Right ventricle myocardium inferior (tissue), 1 donor: ENCODE results near the gene C12orf76. TPM values are rescaled to one million over a fixed set of nuclear protein-coding genes. Genes with fewer than 3 reads are reported as not detected.
"Not testable (repeated sequence)": the region's sequence is repeated elsewhere in the genome, so short reads cannot be mapped to it uniquely, and the experiment has no call there.

ENCODE experiments used
- ATAC-seq: fragments of 200-7000 bp; cut with Tn5 transposase; one replicate; pipeline ENCODE4 v1.9.1; 2020; ENCODE audit warnings: mild to moderate bottlenecking, moderate library complexity
- DNase-seq: peaks from one replicate; pipeline ENCODE4 v3.0.0; 2021; ENCODE audit errors: missing footprints
- intact Hi-C: fragments of 100-400 bp; cut with DNase I; formaldehyde crosslinking; loops from one replicate; pipeline ENCODE4 v1.11.0; 2022
- total RNA-seq: library from RNA; stranded (reverse); fragmentation: NEBNext Ultra II Directional; extraction: Animal tissue kit (Norgen Biotek cat#: 25700); gene quantifications from one replicate; pipeline ENCODE4 v1.2.1, GENCODE V29; 2021
- donor health status: DM: no; HTN: yes; CAD: no; lungs with severe emphysema.

C12orf76 gene
- total RNA-seq, 1 donor from 2014 or later: 5.3 TPM

DNA sequence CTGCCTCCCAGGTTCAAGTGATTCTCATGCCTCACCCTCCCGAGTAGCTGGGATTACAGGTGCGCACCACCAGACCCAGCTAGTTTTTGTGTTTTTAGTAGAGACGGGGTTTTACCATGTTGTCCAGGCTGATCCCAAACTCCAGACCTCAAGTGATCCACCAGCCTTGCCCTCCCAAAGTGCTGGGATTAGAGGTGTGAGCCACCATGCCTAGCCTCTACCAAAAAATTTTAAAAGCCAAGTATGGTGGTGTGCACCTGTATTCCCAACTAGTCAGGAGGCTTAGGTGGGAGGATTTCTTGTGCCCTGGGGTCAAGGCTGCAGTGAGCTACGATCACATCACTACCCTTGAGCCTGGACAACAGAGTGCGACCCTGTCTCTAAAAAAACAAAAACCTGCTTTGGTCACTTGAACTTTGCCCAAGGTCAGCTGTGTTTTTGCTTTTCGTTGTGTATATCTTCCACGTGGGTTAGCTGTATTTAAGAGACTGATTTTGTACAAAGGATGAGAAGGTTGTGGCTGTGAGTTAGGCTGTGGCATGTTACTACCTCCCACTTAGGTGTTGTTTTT is 12.7 kb downstream of the C12orf76 start:
- DNase-seq: no peak
- ATAC-seq: no peak
- intact Hi-C loops: no loop called here

DNA sequence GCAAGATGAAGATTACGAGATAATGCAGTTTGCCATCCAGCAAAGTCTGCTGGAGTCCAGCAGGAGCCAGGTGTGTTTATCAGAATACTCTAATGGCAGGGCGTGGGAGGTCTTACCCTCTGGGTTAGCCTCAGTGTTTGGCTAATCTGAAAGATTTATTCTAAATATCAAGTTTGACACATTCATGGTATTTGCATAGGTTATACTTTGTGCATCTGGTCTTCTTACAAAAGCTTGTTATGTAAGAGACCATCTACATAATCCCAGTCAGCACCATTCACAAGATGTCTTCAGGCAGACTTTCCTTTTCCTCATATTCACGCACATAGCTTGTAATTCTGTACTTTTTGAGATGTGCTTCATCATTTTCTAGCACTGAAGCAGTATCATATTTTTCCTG is 14.4 kb downstream of the C12orf76 start:
- ATAC-seq (no peak), DNase-seq (no peak)
- intact Hi-C loops: no loop called here

DNA sequence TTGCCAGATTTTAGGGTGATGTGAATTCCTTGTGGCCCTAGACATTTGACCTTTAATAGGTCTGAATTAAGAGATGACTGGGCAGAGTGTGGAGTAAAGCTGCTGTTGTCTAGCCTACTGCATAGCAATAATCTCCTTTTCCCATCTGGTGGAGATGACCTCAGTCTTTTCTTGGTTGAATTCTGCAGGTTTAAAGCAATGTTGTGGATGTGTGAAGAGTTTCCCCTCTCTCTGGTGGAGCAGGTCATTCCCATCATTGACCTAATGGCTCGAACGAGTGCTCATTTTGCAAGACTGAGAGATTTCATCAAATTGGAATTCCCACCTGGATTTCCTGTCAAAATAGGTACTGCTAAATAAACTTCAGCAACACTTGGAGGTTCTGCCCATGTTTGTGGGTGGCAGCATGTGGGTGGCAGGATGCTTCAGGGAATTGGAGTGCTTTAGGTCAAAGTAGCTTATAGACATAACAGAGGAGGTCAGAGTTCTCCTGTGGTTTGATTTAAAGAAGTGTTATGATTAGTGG is 19.0 kb downstream of the C12orf76 start:
- ATAC-seq (no peak), DNase-seq (no peak)
- intact Hi-C loops: no loop called here

DNA sequence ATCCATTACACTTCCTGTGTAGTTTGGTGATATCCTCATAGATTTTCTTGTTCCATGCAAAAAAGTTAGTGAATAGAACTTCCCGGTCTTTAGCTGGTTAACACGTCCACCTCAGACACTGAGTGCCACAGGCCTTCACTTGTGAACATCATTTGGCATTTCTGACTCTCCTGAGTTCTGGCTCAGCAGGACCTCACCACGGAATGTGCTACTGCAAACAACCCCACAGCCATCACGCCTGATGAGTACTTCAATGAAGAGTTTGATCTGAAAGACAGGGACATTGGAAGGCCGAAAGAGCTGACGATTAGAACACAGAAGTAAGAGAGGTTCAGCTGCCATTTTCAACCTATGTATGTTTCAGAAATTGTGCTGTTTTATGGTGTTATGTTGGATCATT is 20.0 kb downstream of the C12orf76 start:
- ATAC-seq (no peak), DNase-seq (no peak)
- intact Hi-C loops: no loop called here

DNA sequence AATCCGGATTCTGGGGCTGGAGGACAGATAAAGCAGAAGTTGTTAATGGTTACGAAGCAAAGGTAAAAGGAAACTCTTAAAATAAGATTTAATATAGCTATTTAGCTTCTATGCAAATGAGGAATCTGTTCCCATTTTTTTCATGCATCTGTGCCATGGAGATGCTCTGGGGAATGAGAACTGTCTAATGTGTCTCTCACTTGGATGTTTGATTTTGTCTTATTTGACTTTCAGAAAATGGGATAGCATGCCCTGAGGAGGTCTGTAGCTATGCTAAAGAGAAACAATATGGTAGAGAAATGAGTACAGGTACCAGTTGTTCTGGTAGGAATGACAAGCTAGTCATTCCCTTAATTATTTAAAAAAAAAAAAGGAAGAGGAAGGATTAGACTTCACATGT is 24.3 kb downstream of the C12orf76 start:
- DNase-seq: no peak
- intact Hi-C loops: no loop called here
- ATAC-seq: no peak

DNA sequence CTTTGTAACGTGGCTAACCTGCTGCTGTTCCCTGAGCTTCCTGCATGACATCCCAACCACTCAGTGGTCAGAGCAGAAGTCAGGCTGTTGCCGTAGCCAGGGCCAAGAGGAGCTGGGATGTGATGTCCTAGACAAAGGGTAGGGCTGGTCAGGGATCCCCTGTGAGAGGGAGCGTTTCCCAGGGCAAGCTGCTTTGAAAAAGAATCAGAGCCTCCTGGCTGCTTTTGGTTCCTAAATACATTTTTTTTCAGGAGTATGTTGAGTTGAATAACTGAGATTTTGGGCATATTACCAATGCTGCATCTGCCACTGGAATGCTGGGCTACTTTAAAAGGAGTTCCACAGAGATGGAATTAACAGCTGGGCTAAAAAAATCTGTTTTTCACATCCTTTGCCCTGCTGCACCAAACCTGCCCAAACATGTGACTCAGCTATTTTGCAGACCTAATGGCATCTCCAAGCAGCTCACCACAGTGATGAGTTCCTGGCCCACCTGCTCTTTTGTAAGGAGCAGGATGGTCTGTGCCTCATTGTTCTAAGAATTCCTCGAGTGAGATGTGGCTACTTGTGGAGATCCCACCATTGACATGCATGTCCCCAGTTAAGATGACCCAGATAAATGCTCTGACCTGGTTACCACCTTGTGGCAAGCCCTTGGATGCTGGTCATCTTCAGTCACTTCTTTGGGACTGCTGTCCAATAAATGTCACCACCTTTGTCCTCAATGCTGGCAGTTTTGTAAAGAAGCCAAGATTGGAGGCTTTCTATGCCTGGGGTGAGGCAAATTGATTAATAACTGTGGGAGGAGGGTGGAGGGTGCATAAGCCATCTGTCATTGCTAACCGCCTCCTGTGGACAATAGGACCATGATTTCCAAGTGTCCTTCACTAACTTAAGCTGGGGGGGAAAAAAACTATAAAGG is 25.0 kb downstream of the C12orf76 start:
- DNase-seq: no peak
- intact Hi-C loops: no loop called here
- no peak for ATAC-seq

DNA sequence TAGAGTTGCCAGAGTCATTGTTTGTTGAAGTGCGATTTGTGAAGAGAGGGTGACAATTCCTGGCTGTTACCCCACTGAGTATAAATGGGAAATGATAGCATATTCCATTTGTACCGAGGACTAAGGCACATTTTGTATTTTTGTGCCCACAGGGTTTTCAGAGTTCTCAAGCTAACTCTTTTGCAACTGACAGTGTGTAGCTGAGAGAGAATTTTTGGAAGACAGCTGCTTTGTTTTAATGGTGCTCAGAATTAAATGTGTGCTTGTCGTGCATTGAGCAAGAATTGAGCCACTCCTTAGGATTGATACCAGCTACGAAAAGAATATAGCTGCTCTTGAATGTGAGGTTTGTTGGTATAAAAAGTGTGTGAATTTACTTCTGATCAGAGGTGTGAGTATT is 27.4 kb downstream of the C12orf76 start:
- intact Hi-C loops: no loop called here
- DNase-seq: no peak
- ATAC-seq: no peak

DNA sequence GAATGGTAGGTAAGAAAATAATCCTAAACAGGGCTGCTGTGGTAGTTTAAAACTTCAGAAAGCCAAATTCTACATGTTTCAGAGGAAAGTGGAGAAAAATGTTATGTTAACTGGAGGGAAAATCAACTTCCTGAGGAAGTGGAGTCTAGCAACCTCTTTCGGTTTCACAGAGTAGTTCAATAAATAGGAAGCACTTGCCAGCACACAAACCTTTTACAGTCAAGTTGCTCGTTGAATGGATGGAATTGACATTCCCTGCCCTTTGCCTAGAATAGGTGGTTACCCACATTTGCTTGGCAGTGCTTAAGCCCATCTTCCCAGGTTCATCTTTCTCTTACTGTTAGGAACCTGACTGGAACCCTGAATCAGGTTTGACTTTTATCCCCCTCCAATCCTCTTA is 33.2 kb downstream of the C12orf76 start:
- DNase-seq (no peak), ATAC-seq (no peak)
- intact Hi-C loops: no loop called here

DNA sequence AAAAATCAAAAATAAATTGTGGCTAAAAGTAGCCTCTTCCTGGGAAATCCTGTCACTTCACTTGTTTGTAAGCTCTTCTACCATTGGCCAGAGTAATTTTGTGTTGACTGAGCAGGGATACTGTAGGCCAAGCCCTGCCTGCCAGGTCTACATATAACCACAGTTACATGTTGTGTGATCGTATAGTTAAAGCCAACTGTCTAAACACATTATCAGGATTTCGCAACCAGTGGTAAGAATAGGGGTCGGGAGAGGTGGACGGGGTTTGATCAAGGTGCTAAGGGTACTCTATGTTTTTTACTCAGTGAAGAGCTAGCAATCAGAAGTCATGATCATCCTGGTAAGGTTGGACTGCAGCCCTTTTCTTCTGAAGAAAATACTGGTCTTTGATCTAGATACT is 35.7 kb downstream of the C12orf76 start:
- DNase-seq: no peak
- no peak for ATAC-seq
- intact Hi-C loops: no loop called here

DNA sequence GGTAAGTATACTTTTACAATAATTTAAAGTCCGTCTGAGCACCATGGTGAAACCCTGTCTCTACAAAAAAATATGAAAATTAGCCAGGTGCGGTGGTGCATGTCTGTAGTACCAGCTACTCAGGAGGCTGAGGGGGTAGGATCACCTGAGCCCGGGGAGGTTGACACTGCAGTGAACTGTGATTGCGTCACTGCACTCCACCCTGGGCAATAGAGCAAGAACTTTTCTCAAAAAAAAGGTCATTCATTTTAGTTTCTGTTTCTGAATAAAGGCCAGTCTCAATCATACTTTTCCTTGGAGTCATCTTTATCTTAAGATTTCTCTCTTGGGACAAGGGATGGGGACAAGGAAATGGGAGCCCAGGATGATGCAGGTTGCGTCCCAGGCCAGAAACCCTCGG is 36.2 kb downstream of the C12orf76 start:
- ATAC-seq: no peak
- intact Hi-C loops: no loop called here
- no peak for DNase-seq

DNA sequence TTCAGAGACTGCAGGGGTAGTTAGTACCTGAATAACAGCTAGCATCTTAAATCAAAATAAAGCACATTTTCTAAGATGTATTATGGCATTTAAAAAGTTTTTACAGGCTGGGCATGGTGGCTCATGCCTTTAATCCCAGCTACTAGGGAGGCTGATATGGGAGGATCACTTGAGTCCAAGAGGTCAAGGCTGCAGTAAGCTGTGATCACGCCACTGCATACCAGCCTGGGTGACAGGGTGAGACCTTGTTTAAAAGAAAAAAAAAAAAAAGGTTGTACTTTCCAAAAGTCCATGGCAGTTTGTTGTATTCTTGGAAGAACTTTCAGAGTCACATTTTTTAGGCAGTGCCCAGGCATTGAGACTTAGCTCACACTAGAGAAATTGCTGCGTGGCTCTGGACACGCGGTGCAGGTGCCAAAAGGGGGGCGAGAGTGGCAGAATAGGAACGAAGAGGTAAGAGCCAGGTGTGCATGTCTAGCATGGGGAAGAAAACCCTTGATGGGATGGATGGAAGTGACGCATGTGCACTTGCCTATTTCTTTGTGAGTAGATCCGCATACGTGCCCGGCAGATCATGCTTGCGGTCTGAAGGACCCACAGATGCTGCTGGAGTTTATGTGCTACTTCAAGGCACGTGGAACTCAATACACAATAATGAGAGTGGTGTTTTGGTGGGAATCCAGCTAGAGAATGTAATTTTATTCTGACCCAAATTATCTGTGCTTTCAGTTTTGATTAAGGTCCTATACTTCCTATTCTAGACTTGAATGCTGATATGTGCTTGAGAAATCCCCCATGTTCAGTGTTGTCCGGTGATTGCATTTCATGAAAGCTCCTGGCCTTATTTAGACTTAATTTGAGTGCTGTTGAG is 37.2 kb downstream of the C12orf76 start:
- intact Hi-C loops: no loop called here
- ATAC-seq: no peak
- DNase-seq: no peak

DNA sequence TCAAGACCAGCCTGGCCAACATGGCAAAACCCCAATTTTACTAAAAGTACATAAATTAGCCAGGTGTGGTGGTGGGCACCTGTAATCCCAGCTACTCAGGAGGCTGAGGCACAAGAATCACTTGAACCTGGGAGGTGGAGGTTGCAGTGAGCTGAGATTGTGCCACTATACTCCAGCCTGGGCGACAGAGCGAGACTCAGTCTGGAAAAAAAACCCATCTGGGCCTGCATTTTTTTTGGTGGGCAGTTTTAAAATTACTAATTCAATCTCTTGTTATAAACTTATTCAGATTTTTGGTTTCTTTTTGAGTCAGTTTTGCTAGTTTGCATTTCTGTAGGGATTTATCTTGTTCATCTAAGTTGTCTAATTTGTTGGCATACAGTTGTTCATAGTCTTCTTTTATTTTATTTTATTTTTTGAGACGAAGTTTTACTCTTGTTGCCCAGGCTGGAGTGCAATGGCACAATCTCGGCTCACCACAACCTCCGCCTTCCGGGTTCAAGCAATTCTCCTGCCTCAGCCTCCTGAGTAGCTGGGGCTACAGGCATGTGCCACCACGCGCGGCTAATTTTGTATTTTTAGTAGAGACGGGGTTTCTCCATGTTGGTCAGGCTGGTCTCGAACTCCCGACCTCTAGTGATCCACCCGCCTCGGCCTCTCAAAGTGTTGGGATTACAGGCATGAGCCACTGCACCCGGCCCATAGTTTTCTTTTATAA is 39.5 kb downstream of the C12orf76 start:
- ATAC-seq, intact Hi-C loops, DNase-seq: not testable (repeated sequence)

DNA sequence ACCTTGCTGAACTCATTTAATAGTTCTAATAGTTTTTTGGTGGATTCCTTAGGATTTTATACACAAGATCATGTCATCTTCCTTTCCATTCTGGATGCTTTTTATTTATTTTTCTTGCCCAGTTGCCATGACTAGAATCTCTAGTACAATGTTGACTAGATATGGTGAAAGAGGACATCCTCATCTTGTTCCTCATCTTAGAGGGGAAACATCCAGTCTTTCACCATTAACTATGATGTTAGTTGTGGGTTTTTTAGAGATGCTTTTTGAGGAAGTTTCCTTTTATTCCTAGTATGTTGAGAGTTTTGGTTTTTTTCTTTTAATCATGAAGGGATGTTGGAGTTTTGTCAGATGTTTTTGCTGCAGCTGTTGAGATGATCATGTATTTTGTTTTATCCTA is 40.4 kb downstream of the C12orf76 start:
- ATAC-seq (no peak), DNase-seq (no peak)
- intact Hi-C loops: no loop called here

DNA sequence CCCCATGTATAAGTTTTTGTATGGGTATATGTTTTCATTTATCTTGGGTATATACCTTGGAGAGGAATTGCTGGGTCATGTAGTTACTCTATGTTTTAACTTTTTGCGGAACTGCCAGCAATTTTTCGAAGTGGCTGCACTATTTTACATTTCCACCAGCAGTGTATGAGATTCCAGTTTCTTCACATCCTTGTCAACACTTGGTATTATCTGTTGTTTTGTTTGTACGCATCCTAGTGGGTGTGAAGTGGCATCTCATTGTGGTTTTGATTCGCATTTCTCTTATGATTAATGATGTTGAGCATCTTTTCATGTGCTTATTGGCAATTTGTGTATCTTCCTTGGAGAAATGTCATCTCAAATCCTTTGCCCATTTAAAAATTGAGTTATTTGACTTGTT is 42.2 kb downstream of the C12orf76 start:
- intact Hi-C loops: no loop called here
- ATAC-seq: no peak
- no peak for DNase-seq

DNA sequence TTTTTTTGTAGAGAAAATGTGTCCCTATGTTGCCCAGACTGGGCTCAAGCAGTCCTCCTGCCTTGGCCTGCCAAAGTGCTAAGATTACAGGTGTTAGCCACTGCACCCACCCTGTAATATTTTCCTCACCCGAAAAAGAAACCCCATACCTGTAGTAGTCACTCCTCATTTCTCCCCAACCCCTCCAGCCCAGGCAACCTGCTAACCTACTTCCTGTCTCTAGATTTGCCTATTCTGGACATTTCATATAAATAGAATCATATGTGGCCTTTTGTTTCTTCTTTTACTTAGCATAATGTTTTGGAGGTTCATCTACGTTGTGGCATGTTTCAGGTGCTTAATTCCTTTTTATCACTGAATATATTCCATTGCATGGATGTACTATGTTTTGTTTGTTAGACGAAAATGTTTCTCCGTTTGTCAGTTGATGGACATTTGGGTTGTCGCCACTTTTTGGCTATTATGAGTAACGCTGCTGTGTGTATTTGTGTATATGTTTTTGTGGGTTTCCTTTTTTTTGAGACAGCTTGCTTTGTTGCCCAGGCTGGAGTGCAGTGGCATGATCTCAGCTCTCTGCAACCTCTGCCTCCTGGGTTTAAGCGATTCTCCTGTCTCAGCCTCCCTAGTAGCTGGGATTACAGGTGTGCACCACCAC is 42.9 kb downstream of the C12orf76 start:
- DNase-seq: no peak
- intact Hi-C loops: no loop called here
- no peak for ATAC-seq

DNA sequence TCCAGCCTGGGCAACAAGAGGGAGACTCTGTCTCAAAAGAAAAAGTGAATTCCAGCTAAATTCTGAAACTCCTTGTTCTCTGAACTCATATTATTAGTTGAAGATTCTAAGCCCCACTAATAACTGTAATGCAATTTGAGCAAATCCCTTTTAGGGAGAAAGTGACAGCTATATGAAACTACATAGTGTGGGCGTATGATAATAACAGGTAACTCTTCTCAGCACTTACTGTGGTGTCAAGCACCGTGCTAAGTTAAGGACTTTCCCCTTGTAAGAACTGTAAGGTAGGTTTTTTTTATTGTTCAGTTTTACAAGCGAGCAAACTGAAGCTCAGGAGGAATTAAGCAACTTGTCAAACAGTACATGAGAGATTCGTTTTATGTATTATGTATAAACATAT is 43.7 kb downstream of the C12orf76 start:
- DNase-seq: no peak
- ATAC-seq: no peak
- intact Hi-C loops: no loop called here

DNA sequence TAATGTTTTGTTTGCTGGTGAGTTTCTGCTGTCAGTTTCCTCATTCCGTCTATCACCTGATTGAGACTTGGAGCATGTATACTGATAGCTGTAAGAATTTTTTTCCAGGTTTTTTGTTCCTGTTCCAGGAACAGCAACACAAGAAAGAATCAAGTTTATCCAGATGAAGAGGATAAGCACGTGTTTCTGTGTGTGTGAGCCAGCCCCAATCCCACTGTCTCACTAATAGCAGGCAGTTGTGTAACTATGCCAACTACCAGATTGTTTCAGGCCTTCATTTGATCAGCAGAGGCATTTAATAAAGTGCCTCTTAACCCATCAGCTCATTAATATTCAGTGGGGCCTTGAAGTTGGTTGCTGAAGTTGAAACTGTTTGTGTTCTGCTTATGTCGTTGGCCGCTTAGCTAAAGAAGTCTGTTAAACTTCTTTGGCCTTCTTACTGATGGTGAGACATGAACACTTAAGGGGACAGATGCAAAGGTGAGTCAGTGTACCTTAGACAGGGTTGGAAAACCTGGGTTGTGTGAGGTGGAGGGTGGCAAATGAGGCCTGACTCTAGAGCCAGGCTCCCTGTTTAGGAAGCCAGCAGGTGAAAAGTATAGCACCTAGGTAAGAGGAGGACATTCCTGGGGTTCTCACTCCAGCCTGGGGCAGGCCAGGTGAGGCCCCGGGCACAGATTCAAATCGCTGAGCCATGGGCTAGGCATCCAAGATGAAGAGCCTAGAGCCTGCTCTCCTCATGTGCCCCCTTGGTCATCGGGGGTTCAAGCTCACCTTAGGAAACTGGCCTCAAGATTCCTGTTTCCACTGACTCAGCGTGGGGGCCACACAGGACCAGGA is 45.4 kb downstream of the C12orf76 start:
- ATAC-seq (no peak), DNase-seq (no peak)
- intact Hi-C loops: no loop called here
